ENCODE data around the gene ABL1. TPM values are rescaled to one million over a fixed set of nuclear protein-coding genes. Genes with fewer than 3 reads are reported as not detected.

The ABL1 gene
- total RNA-seq, 1 donor from 2014 or later = 91.0 TPM

DNA sequence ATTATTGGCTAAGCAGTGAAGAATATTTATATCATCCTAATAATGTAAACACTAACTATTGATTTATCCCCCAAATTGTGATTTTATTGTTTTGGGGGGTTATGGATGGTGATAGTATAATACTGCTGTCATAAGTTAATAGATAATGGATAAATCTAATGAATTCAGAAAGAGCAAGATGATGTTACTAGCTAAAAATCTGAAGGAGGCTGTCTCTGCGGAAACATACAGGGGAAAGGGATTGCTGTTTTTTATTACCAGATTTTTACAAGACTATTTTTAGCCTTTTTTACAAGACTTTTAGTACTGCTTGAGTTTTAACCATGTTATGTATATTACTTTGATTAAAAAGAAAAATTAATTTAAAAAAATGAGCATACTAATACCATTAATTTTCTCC, 5.3 kb upstream of the ABL1 start:
- Mint-ChIP-seq H3K36me3 (ENCODE audit: low read depth) (peaks cover 7% of the 10 kb centered on the region), H3K4me1 (peaks cover 32% of the 10 kb centered on the region), H3K4me3 (no peak overlapping the region)

DNA sequence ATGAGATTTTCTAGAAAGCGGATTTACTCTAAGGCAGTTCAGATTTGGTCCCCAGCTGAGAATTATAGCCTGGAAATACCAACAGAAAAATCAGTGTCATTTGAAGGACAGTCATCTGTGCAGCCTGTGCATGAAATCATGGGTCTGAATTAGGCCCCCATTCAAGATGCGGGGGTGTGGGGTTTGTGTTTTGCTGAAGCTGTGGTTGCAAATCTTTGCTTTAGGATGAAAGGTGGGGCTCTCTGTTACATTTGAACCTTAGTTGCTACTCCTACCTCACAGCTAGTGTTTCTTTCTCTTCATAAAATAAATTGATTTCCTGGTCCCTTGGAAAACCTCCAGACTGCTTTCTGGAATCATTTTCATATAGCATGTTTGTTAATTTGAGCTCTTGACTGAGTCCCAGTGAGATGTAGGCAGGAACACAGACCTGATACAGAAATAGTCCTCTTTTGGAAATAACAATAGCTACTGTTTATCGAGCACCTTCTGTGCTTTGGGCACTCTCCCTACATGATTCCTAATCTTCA, 4.8 kb upstream of the ABL1 start:
- Mint-ChIP-seq H3K36me3 (ENCODE audit: low read depth) (peaks cover 7% of the 10 kb centered on the region), H3K27ac (ENCODE audit: unreplicated experiment) (no peak overlapping the region), H3K4me1 (peaks cover 27% of the 10 kb centered on the region), H3K9me3 (no peaks in the 10 kb centered on the region), H3K27me3 (ENCODE audit: low read depth) (no peaks in the 10 kb centered on the region), H3K4me3 (no peak overlapping the region)
- DNase-seq (ENCODE audit: low read depth, low spot score) = no peak
- TF ChIP-seq, protein P1, sequence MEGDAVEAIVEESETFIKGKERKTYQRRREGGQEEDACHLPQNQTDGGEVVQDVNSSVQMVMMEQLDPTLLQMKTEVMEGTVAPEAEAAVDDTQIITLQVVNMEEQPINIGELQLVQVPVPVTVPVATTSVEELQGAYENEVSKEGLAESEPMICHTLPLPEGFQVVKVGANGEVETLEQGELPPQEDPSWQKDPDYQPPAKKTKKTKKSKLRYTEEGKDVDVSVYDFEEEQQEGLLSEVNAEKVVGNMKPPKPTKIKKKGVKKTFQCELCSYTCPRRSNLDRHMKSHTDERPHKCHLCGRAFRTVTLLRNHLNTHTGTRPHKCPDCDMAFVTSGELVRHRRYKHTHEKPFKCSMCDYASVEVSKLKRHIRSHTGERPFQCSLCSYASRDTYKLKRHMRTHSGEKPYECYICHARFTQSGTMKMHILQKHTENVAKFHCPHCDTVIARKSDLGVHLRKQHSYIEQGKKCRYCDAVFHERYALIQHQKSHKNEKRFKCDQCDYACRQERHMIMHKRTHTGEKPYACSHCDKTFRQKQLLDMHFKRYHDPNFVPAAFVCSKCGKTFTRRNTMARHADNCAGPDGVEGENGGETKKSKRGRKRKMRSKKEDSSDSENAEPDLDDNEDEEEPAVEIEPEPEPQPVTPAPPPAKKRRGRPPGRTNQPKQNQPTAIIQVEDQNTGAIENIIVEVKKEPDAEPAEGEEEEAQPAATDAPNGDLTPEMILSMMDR (conservative IDR thresholded peaks at IDR 0.05) = no peak

More for the DNA sequence above, 5.3 kb upstream of the ABL1 start:
- no peaks in the 10 kb centered on the region for H3K9me3 Mint-ChIP-seq
- DNase-seq (ENCODE audit: low read depth, low spot score) = no peak
- no peaks in the 10 kb centered on the region for H3K27me3 Mint-ChIP-seq (ENCODE audit: low read depth)
- H3K27ac Mint-ChIP-seq (ENCODE audit: unreplicated experiment) = no peak overlapping the region
- TF ChIP-seq, protein P1 (conservative IDR thresholded peaks at IDR 0.05) = no peak

DNA sequence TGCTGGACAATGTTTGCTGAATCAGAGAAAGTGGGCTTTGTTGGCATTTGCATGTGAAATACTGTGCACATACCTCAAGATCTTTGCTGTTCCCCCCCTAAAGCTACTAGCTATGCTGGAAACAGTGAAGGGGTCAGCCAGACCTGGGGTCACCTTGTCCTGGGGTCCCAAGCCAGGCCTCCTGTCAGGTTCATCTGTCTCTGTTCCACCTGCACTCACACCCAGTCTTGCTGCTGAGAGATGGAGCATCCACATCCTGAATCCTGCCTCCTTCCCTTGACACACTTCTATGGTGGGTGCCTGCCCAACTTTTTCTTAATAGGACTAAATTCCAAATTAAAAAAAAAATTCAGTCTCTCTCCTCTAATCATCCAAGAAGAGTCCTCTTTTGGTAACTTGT, 4.0 kb upstream of the ABL1 start:
- no peak for DNase-seq (ENCODE audit: low read depth, low spot score)
- H3K36me3 Mint-ChIP-seq (ENCODE audit: low read depth) = peaks cover 7% of the 10 kb centered on the region
- peaks cover 24% of the 10 kb centered on the region for H3K4me1 Mint-ChIP-seq
- no peaks in the 10 kb centered on the region for H3K9me3 Mint-ChIP-seq
- H3K27me3 Mint-ChIP-seq (ENCODE audit: low read depth) = no peaks in the 10 kb centered on the region
- TF ChIP-seq, protein P1 (conservative IDR thresholded peaks at IDR 0.05) = no peak
- H3K4me3 Mint-ChIP-seq = no peak overlapping the region
- no peak overlapping the region for H3K27ac Mint-ChIP-seq (ENCODE audit: unreplicated experiment)

DNA sequence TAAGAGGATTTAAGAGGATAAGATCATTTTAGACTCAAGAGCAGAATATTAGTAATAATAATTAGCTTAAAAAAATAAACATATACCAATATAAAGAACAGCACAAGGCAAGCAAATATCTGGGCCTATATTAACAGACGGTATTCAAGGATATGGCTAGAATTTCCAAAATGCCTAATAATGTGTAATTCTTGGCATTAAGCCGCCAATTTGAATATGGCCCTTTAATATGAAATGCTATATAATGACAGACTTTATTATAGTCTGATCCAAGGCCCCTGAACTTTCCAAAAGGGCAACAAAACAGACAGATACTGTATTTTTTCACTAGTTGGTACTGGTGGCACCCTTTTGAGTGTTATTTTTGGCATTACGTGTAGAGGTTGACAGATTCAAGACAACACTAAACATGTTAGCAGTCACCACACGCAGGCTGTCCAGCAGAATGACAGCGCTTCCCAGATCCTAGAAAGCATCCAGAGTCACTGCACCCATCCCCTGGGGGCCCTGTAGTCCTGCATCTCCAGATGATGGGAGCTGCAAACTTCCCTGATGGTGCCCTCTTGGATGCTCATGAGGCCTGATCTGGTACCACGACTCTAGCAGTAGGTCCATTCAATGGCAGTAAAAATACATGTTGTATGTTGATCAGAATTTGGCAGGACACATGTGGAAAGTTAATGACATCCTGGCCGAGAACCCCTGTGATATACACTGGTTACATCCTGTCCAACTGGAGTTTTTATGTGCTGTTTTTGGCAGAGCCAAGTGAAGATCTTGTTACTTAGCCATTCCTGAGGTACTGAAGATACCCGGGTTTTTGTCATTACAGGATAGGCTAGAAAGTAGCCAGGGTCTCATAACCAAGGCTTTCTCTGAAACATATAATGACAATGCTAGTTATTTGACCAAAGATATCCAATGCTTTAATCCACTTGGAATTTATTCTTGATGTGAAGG, 1.7 kb upstream of the ABL1 start:
- Mint-ChIP-seq H3K27ac (ENCODE audit: unreplicated experiment) (no peak overlapping the region), H3K4me3 (peak overlapping the region; percentile 92), H3K4me1 (peaks cover 39% of the 10 kb centered on the region), H3K36me3 (ENCODE audit: low read depth) (peaks cover 6% of the 10 kb centered on the region), H3K27me3 (ENCODE audit: low read depth) (no peaks in the 10 kb centered on the region), H3K9me3 (no peaks in the 10 kb centered on the region)
- DNase-seq (ENCODE audit: low read depth, low spot score) = no peak
- TF ChIP-seq, protein P1 (conservative IDR thresholded peaks at IDR 0.05) = no peak

DNA sequence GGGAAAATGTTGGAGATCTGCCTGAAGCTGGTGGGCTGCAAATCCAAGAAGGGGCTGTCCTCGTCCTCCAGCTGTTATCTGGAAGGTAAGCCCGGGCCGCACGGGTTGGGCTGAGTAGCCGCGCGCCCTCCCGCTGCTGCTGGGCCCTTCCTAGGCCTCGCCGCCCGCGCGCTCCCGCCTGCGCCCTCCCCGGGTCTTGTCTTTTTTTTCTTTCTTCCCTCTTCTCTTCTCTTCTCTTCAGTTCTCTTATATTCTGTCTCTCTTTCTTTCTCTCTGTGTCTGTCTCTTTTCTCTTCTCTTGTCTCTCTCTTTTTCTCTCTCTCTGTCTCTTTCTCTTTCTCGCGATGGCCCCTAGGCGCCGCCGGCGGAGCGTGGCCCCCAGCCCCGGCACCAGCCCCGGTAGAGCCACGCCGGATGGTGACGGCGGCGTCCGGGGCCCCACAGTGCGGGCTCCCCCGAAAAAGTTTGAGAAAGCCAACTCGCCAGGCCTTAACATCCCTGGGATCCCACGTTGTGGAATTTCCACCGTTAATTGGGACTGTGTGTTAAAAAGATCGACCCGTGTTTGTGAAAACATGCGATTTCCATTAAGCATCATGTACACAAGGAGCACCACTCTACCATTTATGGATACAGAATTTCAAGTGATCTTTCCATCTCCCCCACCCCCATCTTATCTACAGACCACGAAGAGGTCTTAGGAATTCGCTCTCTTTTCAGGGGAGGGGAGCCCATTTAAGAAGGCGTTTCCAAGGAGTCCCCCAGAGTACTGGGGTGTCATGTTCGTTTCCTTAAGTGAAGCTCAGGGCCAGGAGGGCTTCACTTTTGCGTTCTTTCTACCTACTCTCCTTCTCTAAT, 616 bp downstream of the ABL1 start:
- no peaks in the 10 kb centered on the region for H3K27me3 Mint-ChIP-seq (ENCODE audit: low read depth)
- no peaks in the 10 kb centered on the region for H3K36me3 Mint-ChIP-seq (ENCODE audit: low read depth)
- peaks cover 58% of the 10 kb centered on the region for H3K4me1 Mint-ChIP-seq
- peak overlapping the region; percentile 97 for H3K27ac Mint-ChIP-seq (ENCODE audit: unreplicated experiment)
- TF ChIP-seq, protein P1 (conservative IDR thresholded peaks at IDR 0.05) = no peak
- H3K4me3 Mint-ChIP-seq = peak overlapping the region; percentile 92
- H3K9me3 Mint-ChIP-seq = no peaks in the 10 kb centered on the region
- DNase-seq (ENCODE audit: low read depth, low spot score) = peak; percentile 37
